ENCODE results near the gene UNC13B. TPM values are rescaled to one million over a fixed set of nuclear protein-coding genes. Genes with fewer than 3 reads are reported as not detected.

Gene UNC13B
- total and polyA plus RNA-seq, 2 of the 8 experiments (the other 6 are each of a cell fraction or from before 2014, with no cell fraction given): 23.1 to 51.7 TPM

GRCh38 chr9:35385042-35385441 lies 223.2 kb downstream of the UNC13B start (continued):
- no peak for TF ChIP-seq CHD7 (IDR thresholded peaks at IDR 0.05; ENCODE audit: insufficient replicate concordance, low read length)
